Neural progenitor cell (in vitro differentiated cells): ENCODE data around the gene HOXD12. TPM values are rescaled to one million over a fixed set of nuclear protein-coding genes. Genes with fewer than 3 reads are reported as not detected.
A peak's percentile ranks its signal among the peaks of the same experiment; 100 is the strongest.

Experiments
- DNase-seq: peaks from one replicate; pipeline ENCODE4 v3.0.0-alpha.2; 2016; ENCODE audit warnings: low spot score
- H2AFZ ChIP-seq: fragments of 200-600 bp; sonication (generic); replicated peaks from 2 replicates; pipeline ENCODE4 v1.6.1; 2016; ENCODE audit warnings: antibody characterized with exemption
- H3F3A ChIP-seq: fragments of 200-600 bp; sonication (generic); 2 replicates; pipeline ENCODE4 v1.6.1; 2016; ENCODE audit warnings: antibody characterized with exemption, low read depth
- H3K27ac ChIP-seq: fragments of 200-600 bp; sonication (generic); 2 replicates; pipeline ENCODE4 v1.5.1; 2016; ENCODE audit warnings: mild to moderate bottlenecking
- H3K27me3 ChIP-seq: fragments of 200-600 bp; sonication (generic); 2 replicates; pipeline ENCODE4 v1.6.1; 2016; ENCODE audit warnings: mild to moderate bottlenecking, moderate library complexity
- H3K36me3 ChIP-seq: fragments of 200-600 bp; sonication (generic); 2 replicates; pipeline ENCODE4 v1.5.1; 2016
- H3K4me1 ChIP-seq: fragments of 200-600 bp; sonication (generic); 2 replicates; pipeline ENCODE4 v1.6.1; 2016; ENCODE audit warnings: mixed run types
- H3K4me2 ChIP-seq: fragments of 200-600 bp; sonication (generic); 2 replicates; pipeline ENCODE4 v1.6.1; 2016
- H3K4me3 ChIP-seq: fragments of 200-600 bp; sonication (generic); 2 replicates; pipeline ENCODE4 v1.5.1; 2016
- H3K79me2 ChIP-seq: fragments of 200-600 bp; sonication (generic); 2 replicates; pipeline ENCODE4 v1.6.1; 2016; ENCODE audit warnings: low read depth
- H3K9ac ChIP-seq: fragments of 200-600 bp; sonication (generic); 2 replicates; pipeline ENCODE4 v1.6.1; 2016
- H3K9me3 ChIP-seq: fragments of 200-600 bp; sonication (generic); 2 replicates; pipeline ENCODE4 v1.5.1; 2016; ENCODE audit warnings: low read depth
- H4K20me1 ChIP-seq: fragments of 200-600 bp; sonication (generic); 2 replicates; pipeline ENCODE4 v1.6.1; 2016; ENCODE audit warnings: low read depth
- H3K27ac Mint-ChIP-seq: 3 replicates; pipeline ENCODE4 v1.8.0; 2021; ENCODE audit warnings: mixed read lengths
- H3K27me3 Mint-ChIP-seq: 2 replicates; pipeline ENCODE4 v1.8.0; 2022; ENCODE audit warnings: low read depth, mild to moderate bottlenecking, inconsistent platforms, moderate library complexity, mixed read lengths; ENCODE audit not compliant: insufficient read depth
- H3K36me3 Mint-ChIP-seq: 3 replicates; pipeline ENCODE4 v1.8.0; 2021; ENCODE audit warnings: mixed read lengths
- H3K4me1 Mint-ChIP-seq: 3 replicates; pipeline ENCODE4 v1.8.0; 2021; ENCODE audit warnings: mixed read lengths
- H3K4me3 Mint-ChIP-seq: 3 replicates; pipeline ENCODE4 v1.8.0; 2021; ENCODE audit warnings: mild to moderate bottlenecking, moderate library complexity, mixed read lengths
- H3K9me3 Mint-ChIP-seq: 3 replicates; pipeline ENCODE4 v1.8.0; 2020; ENCODE audit warnings: mixed read lengths
- CTCF ChIP-seq: fragments of 200-600 bp; sonication (generic); IDR thresholded peaks from 2 replicates; pipeline ENCODE4 v1.5.1; 2017; ENCODE audit warnings: antibody characterized with exemption, mild to moderate bottlenecking
- EZH2 ChIP-seq: fragments of 200-600 bp; sonication (generic); IDR thresholded peaks from 2 replicates; pipeline ENCODE4 v1.6.1; 2017; ENCODE audit warnings: antibody characterized with exemption, mild to moderate bottlenecking, moderate library complexity
- EZH2phosphoT487 ChIP-seq: fragments of 200-600 bp; sonication (generic); IDR thresholded peaks from 2 replicates; pipeline ENCODE4 v1.6.1; 2017; ENCODE audit warnings: antibody characterized with exemption
- total RNA-seq: library from RNA; depleted of rRNA; stranded (reverse); fragments of >200 nt; gene quantifications from 2 replicates; pipeline ENCODE4 v1.2.3, GENCODE V29; 2015; ENCODE audit warnings: low replicate concordance

The HOXD12 gene
- total RNA-seq, 1 donor from 2014 or later = not detected

- no peak overlapping the region for H3K4me2 ChIP-seq
- no peaks in the 10 kb centered on the region for H3K36me3 Mint-ChIP-seq
- H4K20me1 ChIP-seq = peaks cover 66% of the 10 kb centered on the region
- no peak overlapping the region for H3K9ac ChIP-seq
- no peaks in the 10 kb centered on the region for H3K4me1 ChIP-seq
- no peaks in the 10 kb centered on the region for H3F3A ChIP-seq
- H3K79me2 ChIP-seq = no peaks in the 10 kb centered on the region
- no peak for DNase-seq
- H3K27me3 ChIP-seq = peaks cover 100% of the 10 kb centered on the region
- H3K9me3 Mint-ChIP-seq = peaks cover 5% of the 10 kb centered on the region
- H3K9me3 ChIP-seq = no peaks in the 10 kb centered on the region
- no peaks in the 10 kb centered on the region for H3K36me3 ChIP-seq
- H2AFZ ChIP-seq = no peak overlapping the region
- no peaks in the 10 kb centered on the region for H3K4me1 Mint-ChIP-seq
- no peak overlapping the region for H3K27ac ChIP-seq
- H3K27ac Mint-ChIP-seq = no peak overlapping the region
- no peak overlapping the region for H3K4me3 Mint-ChIP-seq
- TF ChIP-seq EZH2phosphoT487 (peak; percentile 88), EZH2 (peak; percentile 94), CTCF (no peak)
- H3K27me3 Mint-ChIP-seq = peaks cover 91% of the 10 kb centered on the region
- H3K4me3 ChIP-seq = no peak overlapping the region
Observed at GRCh38 chr2:176147800-176148496, 48.4 kb downstream of the HOXD12 start.

GRCh38 chr2:176148751-176149421, 49.3 kb downstream of the HOXD12 start:
- no peak overlapping the region for H3K4me2 ChIP-seq
- H4K20me1 ChIP-seq = peaks cover 75% of the 10 kb centered on the region
- H3F3A ChIP-seq = no peaks in the 10 kb centered on the region
- no peak overlapping the region for H3K27ac Mint-ChIP-seq
- no peak overlapping the region for H3K4me3 Mint-ChIP-seq
- H3K9ac ChIP-seq = no peak overlapping the region
- H2AFZ ChIP-seq = no peak overlapping the region
- no peak overlapping the region for H3K4me3 ChIP-seq
- H3K4me1 Mint-ChIP-seq = no peaks in the 10 kb centered on the region
- no peaks in the 10 kb centered on the region for H3K36me3 ChIP-seq
- H3K9me3 ChIP-seq = no peaks in the 10 kb centered on the region
- no peaks in the 10 kb centered on the region for H3K36me3 Mint-ChIP-seq
- H3K27me3 Mint-ChIP-seq = peaks cover 94% of the 10 kb centered on the region
- TF ChIP-seq EZH2phosphoT487 = no peak
- TF ChIP-seq CTCF = no peak
- TF ChIP-seq EZH2 = no peak
- H3K9me3 Mint-ChIP-seq = peaks cover 5% of the 10 kb centered on the region
- no peak overlapping the region for H3K27ac ChIP-seq
- H3K4me1 ChIP-seq = no peaks in the 10 kb centered on the region
- H3K79me2 ChIP-seq = no peaks in the 10 kb centered on the region
- no peak for DNase-seq
- H3K27me3 ChIP-seq = peaks cover 100% of the 10 kb centered on the region

- no peak for TF ChIP-seq EZH2phosphoT487
- TF ChIP-seq CTCF = no peak
- peak; percentile 99 for TF ChIP-seq EZH2
- H3F3A ChIP-seq = no peaks in the 10 kb centered on the region
- no peak overlapping the region for H3K4me2 ChIP-seq
- Mint-ChIP-seq H3K9me3 (peaks cover 5% of the 10 kb centered on the region), H3K27ac (no peak overlapping the region), H3K4me1 (no peaks in the 10 kb centered on the region), H3K4me3 (peak overlapping the region; percentile 10), H3K36me3 (no peaks in the 10 kb centered on the region), H3K27me3 (peaks cover 98% of the 10 kb centered on the region)
- peaks cover 81% of the 10 kb centered on the region for H4K20me1 ChIP-seq
- H3K36me3 ChIP-seq = no peaks in the 10 kb centered on the region
- no peak overlapping the region for H2AFZ ChIP-seq
- no peaks in the 10 kb centered on the region for H3K79me2 ChIP-seq
- H3K27ac ChIP-seq = no peak overlapping the region
- no peak for DNase-seq
- H3K9me3 ChIP-seq = no peaks in the 10 kb centered on the region
- H3K27me3 ChIP-seq = peaks cover 100% of the 10 kb centered on the region
- no peak overlapping the region for H3K9ac ChIP-seq
- H3K4me3 ChIP-seq = no peak overlapping the region
- no peaks in the 10 kb centered on the region for H3K4me1 ChIP-seq
Observed at GRCh38 chr2:176149481-176149938, 49.9 kb downstream of the HOXD12 start.
